Measurements from ENCODE around the gene ADNP. TPM values are rescaled to one million over a fixed set of nuclear protein-coding genes. Genes with fewer than 3 reads are reported as not detected.

Gene ADNP
- total RNA-seq, 1 experiment from 2014 or later = 106 TPM

DNA sequence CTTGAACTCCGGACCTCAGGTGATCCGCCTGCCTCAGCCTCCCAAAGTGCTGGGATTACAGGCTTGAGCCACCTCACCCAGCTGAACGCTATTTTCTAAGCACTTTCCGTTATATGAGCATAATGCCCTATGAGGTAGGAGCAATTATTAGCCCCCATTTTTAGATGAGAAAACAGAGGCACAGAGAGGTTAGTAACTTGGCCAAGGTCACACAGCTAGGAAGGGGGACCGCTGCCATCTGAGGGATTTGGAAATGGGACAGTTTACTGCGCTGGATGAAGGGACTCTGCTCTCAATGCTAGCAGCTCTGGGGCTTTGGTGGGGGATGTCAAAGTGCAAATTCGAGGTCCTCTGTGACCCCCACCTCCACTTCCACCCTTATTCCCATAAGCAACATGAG is 73.9 kb downstream of the ADNP start (continued):
- no peak for TF ChIP-seq PRDM15 (CRISPR knock-in tag; IDR thresholded peaks at IDR 0.05)
- no peak for TF ChIP-seq NR1H2 (CRISPR knock-in tag; IDR thresholded peaks at IDR 0.05)
- TF ChIP-seq MYBL2 (CRISPR knock-in tag; IDR thresholded peaks at IDR 0.05) = no peak
- TF ChIP-seq USF2 (CRISPR knock-in tag; IDR thresholded peaks at IDR 0.05) = no peak
- no peak for TF ChIP-seq ZNF423 (CRISPR knock-in tag; IDR thresholded peaks at IDR 0.05)

- Mint-ChIP-seq H3K4me3 (no peak overlapping the region), H3K9me3 (no peaks in the 10 kb centered on the region), H3K27me3 (ENCODE audit: low read depth) (no peaks in the 10 kb centered on the region), H3K27ac (no peak overlapping the region), H3K4me1 (peaks cover 21% of the 10 kb centered on the region), H3K36me3 (no peaks in the 10 kb centered on the region)
- DNase-seq (ENCODE audit: low spot score) = no peak
- ChIA-PET POLR2A (no interaction called here), CTCF (interaction anchor here (1.6 to 2.2 kb wide), 2 partner anchors 9 to 62 kb away, joined by 4 to 7 read pairs; partner anchors contain the start of gene BCAS4)
- TF ChIP-seq RORB (CRISPR knock-in tag; IDR thresholded peaks at IDR 0.05) (no peak), RELA (CRISPR knock-in tag; IDR thresholded peaks at IDR 0.05; ENCODE audit: borderline replicate concordance) (no peak), ZBTB21 (CRISPR knock-in tag; IDR thresholded peaks at IDR 0.05; ENCODE audit: borderline replicate concordance) (no peak), TEAD4 (CRISPR knock-in tag; IDR thresholded peaks at IDR 0.05) (no peak), MLX (CRISPR knock-in tag; IDR thresholded peaks at IDR 0.05) (no peak), CDX4 (CRISPR knock-in tag; IDR thresholded peaks at IDR 0.05; ENCODE audit: borderline replicate concordance) (no peak), MYBL2 (CRISPR knock-in tag; IDR thresholded peaks at IDR 0.05) (no peak), ZNF317 (CRISPR knock-in tag; IDR thresholded peaks at IDR 0.05; ENCODE audit: borderline replicate concordance, low read depth) (no peak), GABPB1 (CRISPR knock-in tag; IDR thresholded peaks at IDR 0.05) (no peak), ZNF219 (CRISPR knock-in tag; IDR thresholded peaks at IDR 0.05; ENCODE audit: borderline replicate concordance) (no peak), EMX1 (CRISPR knock-in tag; IDR thresholded peaks at IDR 0.05) (no peak), HMGXB4 (CRISPR knock-in tag; IDR thresholded peaks at IDR 0.05) (no peak), ESRRA (CRISPR knock-in tag; IDR thresholded peaks at IDR 0.05; ENCODE audit: borderline replicate concordance) (no peak), ZNF512 (CRISPR knock-in tag; IDR thresholded peaks at IDR 0.05; ENCODE audit: borderline replicate concordance) (no peak), FOXP1 (CRISPR knock-in tag; IDR thresholded peaks at IDR 0.05; ENCODE audit: borderline replicate concordance) (no peak), ZNF121 (CRISPR knock-in tag; IDR thresholded peaks at IDR 0.05) (no peak), CBFB (CRISPR knock-in tag; IDR thresholded peaks at IDR 0.05; ENCODE audit: low read depth) (no peak), SMAD4 (CRISPR knock-in tag; IDR thresholded peaks at IDR 0.05) (no peak), PRRX2 (CRISPR knock-in tag; IDR thresholded peaks at IDR 0.05) (no peak), TEAD1 (CRISPR knock-in tag; IDR thresholded peaks at IDR 0.05) (no peak)
- no peak for ATAC-seq
Observed at GRCh38 chr20:50856475-50857041, 74.7 kb downstream of the ADNP start.
